Measurements from ENCODE around the gene TEKT4.
"Not testable (repeated sequence)": the region's sequence is repeated elsewhere in the genome, so short reads cannot be mapped to it uniquely, and the experiment has no call there.

The TEKT4 gene, protein sequence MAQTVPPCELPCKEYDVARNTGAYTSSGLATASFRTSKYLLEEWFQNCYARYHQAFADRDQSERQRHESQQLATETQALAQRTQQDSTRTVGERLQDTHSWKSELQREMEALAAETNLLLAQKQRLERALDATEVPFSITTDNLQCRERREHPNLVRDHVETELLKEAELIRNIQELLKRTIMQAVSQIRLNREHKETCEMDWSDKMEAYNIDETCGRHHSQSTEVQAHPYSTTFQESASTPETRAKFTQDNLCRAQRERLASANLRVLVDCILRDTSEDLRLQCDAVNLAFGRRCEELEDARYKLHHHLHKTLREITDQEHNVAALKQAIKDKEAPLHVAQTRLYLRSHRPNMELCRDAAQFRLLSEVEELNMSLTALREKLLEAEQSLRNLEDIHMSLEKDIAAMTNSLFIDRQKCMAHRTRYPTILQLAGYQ

DNA sequence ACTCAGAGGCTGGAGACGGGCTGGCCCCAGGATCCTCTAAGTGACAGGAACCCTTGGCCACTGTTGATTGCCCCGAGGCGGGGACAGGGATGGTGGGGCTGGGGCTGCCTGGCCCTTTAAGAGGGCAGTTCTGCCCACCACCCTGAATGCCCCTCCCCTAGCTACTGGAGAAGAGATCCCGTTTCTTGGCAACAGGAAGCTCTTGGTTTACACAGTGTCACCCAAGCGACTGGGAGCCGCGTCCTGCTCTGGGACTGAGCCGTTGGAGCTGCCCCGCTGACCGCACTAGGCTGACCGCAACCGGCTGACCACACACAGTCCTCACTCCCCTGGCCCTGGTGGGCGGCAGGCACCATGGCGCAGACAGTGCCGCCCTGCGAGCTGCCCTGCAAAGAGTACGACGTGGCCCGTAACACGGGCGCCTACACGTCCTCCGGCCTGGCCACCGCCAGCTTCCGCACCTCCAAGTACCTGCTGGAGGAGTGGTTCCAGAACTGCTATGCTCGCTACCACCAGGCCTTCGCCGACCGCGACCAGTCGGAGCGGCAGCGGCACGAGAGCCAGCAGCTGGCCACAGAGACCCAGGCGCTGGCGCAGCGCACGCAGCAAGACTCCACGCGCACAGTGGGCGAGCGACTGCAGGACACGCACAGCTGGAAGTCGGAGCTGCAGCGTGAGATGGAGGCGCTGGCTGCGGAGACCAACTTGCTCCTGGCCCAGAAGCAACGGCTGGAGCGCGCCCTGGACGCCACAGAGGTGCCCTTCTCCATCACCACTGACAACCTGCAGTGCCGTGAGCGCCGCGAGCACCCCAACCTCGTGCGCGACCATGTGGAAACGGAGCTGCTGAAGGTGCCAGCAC is at the start of gene TEKT4:
Gene TEKT4, plus strand, starts transcription at position 205 of the 862 bp plus-strand sequence. Its CDS starts 150 bp downstream, at position 355.
- Histone ChIP-seq H3K36me3 (ENCODE audit: control insufficient read depth, insufficient read depth, low read length) (no peaks in the 10 kb centered on the region), H3K27ac (ENCODE audit: low read depth, low read length) (no peak within 1 kb of the TSS), H3K9ac (ENCODE audit: low read length) (no peak within 1 kb of the TSS), H3K27me3 (ENCODE audit: control insufficient read depth, insufficient read depth, low read length) (peaks cover 67% of the 10 kb centered on the region), H3K4me3 (ENCODE audit: low read depth, low read length) (peak within 1 kb of the TSS; percentile 47), H3K4me1 (ENCODE audit: control insufficient read depth, insufficient read depth, low read length) (peaks cover 8% of the 10 kb centered on the region; the same call in 1 of the 2 replicates), H3K9me3 (ENCODE audit: control insufficient read depth, insufficient read depth, low read depth, low read length) (no peaks in the 10 kb centered on the region)

GRCh38 chr2:94839224-94839623 is 32.0 kb upstream of the TEKT4 start:
- not testable (repeated sequence) for H3K4me1 ChIP-seq (ENCODE audit: control insufficient read depth, insufficient read depth, low read length); H3K36me3 ChIP-seq (ENCODE audit: control insufficient read depth, insufficient read depth, low read length); H3K27ac ChIP-seq (ENCODE audit: low read depth, low read length); H3K9me3 ChIP-seq (ENCODE audit: control insufficient read depth, insufficient read depth, low read depth, low read length); H3K4me3 ChIP-seq (ENCODE audit: low read depth, low read length); H3K9ac ChIP-seq (ENCODE audit: low read length); H3K27me3 ChIP-seq (ENCODE audit: control insufficient read depth, insufficient read depth, low read length)

DNA sequence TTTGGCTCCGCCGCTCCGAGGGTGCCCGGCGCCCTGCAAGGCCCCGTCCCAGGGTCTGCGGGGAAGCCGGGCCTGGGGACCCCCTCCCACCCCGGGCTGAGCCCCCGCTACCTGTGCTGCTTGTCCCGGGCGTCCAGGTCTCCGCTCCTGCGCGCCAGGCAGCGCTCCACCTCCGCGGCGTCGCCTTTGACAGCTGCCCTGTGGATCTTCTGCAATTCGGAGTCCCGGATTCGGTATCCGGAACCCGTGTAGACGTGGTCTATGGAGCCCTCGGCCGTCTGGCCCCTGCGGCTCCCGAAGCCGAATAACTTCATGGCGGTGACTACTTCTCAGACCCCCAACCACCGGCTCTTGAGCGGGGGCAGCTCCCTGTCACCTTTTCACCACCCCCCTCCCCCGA is 14.4 kb upstream of the TEKT4 start:
- H3K9ac ChIP-seq (ENCODE audit: low read length); H3K9me3 ChIP-seq (ENCODE audit: control insufficient read depth, insufficient read depth, low read depth, low read length); H3K36me3 ChIP-seq (ENCODE audit: control insufficient read depth, insufficient read depth, low read length); H3K27ac ChIP-seq (ENCODE audit: low read depth, low read length); H3K4me1 ChIP-seq (ENCODE audit: control insufficient read depth, insufficient read depth, low read length): not testable (repeated sequence)
- Histone ChIP-seq H3K4me3 (ENCODE audit: low read depth, low read length) (peak overlapping the region; percentile 47), H3K27me3 (ENCODE audit: control insufficient read depth, insufficient read depth, low read length) (peaks cover 56% of the 10 kb centered on the region)

DNA sequence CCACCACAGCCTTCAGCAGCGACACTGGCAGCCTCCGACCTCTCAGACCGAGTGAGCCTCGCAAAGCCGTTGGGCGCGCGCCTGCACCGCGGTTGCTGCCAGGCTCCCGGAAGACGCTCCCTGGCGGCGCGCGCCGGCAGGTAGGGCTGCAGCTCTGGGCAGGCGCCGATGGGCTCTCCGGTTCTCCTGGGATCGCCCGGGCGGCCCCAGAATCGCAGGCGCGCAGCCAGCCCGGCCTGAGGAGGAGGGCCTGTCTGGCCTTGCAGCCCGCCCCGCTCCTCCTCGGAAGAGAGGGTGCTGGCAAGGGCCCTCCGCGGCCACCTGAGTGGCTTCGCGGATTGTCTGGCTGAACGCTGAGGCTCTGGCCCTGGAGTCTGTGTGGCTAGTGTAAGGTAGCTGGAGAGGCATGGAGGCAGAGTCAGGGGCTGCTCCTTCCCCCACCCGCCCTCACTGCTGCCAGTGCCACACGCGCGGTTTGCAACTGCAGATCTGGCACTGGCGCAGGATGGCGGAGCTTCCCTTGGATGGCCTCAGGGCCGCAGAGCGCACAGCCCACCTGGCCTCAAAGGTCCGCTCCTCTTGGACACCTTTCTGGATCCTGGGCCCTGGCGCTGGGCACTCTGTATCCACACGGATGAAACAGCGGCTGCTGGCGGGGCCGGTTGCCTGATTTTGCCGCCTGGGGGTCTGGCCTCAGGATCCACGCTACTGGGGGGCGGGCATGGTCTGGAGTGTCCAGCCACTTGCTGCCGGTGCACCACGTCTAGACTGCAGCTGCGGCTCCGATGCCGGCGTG is 13.7 kb upstream of the TEKT4 start:
- H3K4me3 ChIP-seq (ENCODE audit: low read depth, low read length): peak overlapping the region; percentile 47
- not testable (repeated sequence) for H3K27ac ChIP-seq (ENCODE audit: low read depth, low read length); H3K4me1 ChIP-seq (ENCODE audit: control insufficient read depth, insufficient read depth, low read length); H3K9ac ChIP-seq (ENCODE audit: low read length); H3K9me3 ChIP-seq (ENCODE audit: control insufficient read depth, insufficient read depth, low read depth, low read length); H3K36me3 ChIP-seq (ENCODE audit: control insufficient read depth, insufficient read depth, low read length)
- H3K27me3 ChIP-seq (ENCODE audit: control insufficient read depth, insufficient read depth, low read length): peaks cover 63% of the 10 kb centered on the region

DNA sequence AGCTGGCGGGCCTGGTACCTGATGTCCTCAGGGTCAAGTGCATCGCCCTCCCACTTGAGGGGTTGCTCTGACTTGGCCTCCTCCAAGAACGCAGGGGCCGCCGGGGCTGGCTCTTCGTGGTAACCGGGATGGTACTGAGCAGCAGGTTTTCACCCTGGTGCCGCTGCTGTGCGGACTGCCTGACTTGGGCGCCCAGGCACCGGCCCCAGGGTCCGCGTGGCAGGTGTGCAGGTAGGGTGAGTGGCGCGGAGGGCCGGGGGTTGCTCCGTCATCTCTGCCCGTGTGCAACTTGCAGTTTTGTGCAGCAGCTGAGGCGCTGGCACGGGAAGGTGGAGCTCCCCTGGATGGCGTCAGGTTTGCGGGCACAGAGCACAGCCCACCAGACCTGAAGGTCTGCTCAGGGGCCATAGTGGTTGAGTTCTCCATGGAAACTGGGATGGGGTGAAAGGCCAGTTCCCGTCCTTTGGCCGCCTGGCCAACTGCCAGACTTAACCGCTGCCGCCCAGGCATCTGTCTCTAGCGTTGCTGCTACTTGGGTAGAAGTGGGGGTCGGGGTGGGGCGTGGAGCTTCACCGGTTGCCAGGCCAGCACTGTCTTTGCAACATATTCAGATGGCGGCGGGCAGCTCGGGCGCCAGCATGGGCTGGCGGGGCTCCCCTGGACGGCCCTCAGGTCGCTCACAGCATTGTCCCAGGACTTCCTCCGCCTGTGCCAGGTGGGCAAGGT is 12.9 kb upstream of the TEKT4 start:
- not testable (repeated sequence) for H3K27ac ChIP-seq (ENCODE audit: low read depth, low read length); H3K9ac ChIP-seq (ENCODE audit: low read length); H3K36me3 ChIP-seq (ENCODE audit: control insufficient read depth, insufficient read depth, low read length); H3K4me1 ChIP-seq (ENCODE audit: control insufficient read depth, insufficient read depth, low read length); H3K9me3 ChIP-seq (ENCODE audit: control insufficient read depth, insufficient read depth, low read depth, low read length); H3K4me3 ChIP-seq (ENCODE audit: low read depth, low read length)
- H3K27me3 ChIP-seq (ENCODE audit: control insufficient read depth, insufficient read depth, low read length): peaks cover 71% of the 10 kb centered on the region

DNA sequence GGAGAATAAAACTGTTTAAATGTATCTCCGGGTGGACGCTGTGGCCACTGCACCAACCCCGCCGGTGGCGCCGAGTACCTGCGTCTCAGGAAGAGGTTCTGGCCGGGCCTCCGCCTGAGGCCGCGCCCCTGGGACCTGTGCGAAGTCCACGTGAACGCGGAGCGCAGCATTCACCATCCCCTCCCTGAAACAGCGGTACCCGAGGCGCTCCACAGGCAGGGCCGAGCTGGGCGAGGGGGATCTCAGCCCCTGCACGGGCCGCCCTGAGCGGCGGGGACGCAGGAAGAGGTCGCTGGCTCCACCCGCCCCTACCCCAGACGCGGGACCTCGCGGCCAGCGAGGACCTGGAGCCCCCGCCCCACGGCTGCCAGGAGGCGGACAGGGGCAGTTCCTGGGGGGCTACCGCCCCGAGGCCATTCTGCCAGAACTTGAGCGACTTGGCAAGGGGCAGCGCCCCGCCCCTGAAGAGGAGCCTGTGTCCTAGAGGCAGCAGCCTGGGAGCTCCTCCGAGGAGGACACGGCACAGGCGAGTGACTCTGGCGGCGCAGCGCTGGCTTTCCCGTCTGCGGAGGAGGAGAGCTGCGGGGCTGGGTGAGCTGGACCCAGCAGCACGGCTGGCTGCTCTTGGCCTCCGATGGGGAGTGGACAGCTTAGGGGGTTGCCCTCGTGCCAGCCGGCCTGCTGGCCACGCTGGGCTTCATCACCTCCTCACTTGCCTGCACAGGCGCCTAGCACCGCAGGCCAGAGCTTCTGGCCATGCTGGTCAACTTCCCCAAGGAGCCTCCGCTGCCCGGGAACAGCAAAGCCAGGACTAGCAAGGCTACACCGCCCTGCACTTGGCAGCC is 9.7 kb upstream of the TEKT4 start:
- peak overlapping the region; percentile 64 for H3K4me3 ChIP-seq (ENCODE audit: low read depth, low read length)
- H3K27me3 ChIP-seq (ENCODE audit: control insufficient read depth, insufficient read depth, low read length): peaks cover 93% of the 10 kb centered on the region
- no peaks in the 10 kb centered on the region for H3K36me3 ChIP-seq (ENCODE audit: control insufficient read depth, insufficient read depth, low read length)
- H3K9ac ChIP-seq (ENCODE audit: low read length): no peak overlapping the region
- H3K4me1 ChIP-seq (ENCODE audit: control insufficient read depth, insufficient read depth, low read length): peaks cover 2% of the 10 kb centered on the region; the same call in 1 of the 2 replicates
- H3K9me3 ChIP-seq (ENCODE audit: control insufficient read depth, insufficient read depth, low read depth, low read length): no peaks in the 10 kb centered on the region
- H3K27ac ChIP-seq (ENCODE audit: low read depth, low read length): no peak overlapping the region

GRCh38 chr2:94862903-94863302 is 8.3 kb upstream of the TEKT4 start:
- H3K27me3 ChIP-seq (ENCODE audit: control insufficient read depth, insufficient read depth, low read length): peaks cover 89% of the 10 kb centered on the region
- not testable (repeated sequence) for H3K9me3 ChIP-seq (ENCODE audit: control insufficient read depth, insufficient read depth, low read depth, low read length); H3K9ac ChIP-seq (ENCODE audit: low read length); H3K4me1 ChIP-seq (ENCODE audit: control insufficient read depth, insufficient read depth, low read length); H3K36me3 ChIP-seq (ENCODE audit: control insufficient read depth, insufficient read depth, low read length); H3K4me3 ChIP-seq (ENCODE audit: low read depth, low read length); H3K27ac ChIP-seq (ENCODE audit: low read depth, low read length)

GRCh38 chr2:94869131-94869530 is 2.1 kb upstream of the TEKT4 start:
- Histone ChIP-seq H3K9ac (ENCODE audit: low read length) (no peak overlapping the region), H3K9me3 (ENCODE audit: control insufficient read depth, insufficient read depth, low read depth, low read length) (no peaks in the 10 kb centered on the region), H3K36me3 (ENCODE audit: control insufficient read depth, insufficient read depth, low read length) (no peaks in the 10 kb centered on the region), H3K4me3 (ENCODE audit: low read depth, low read length) (no peak overlapping the region), H3K4me1 (ENCODE audit: control insufficient read depth, insufficient read depth, low read length) (peaks cover 8% of the 10 kb centered on the region; the same call in 1 of the 2 replicates), H3K27me3 (ENCODE audit: control insufficient read depth, insufficient read depth, low read length) (peaks cover 82% of the 10 kb centered on the region), H3K27ac (ENCODE audit: low read depth, low read length) (no peak overlapping the region)

- H3K27me3 ChIP-seq (ENCODE audit: control insufficient read depth, insufficient read depth, low read length): peaks cover 78% of the 10 kb centered on the region
- H3K9me3 ChIP-seq (ENCODE audit: control insufficient read depth, insufficient read depth, low read depth, low read length): no peaks in the 10 kb centered on the region
- peak overlapping the region; percentile 47; the same call in 1 of the 2 replicates for H3K4me3 ChIP-seq (ENCODE audit: low read depth, low read length)
- H3K27ac ChIP-seq (ENCODE audit: low read depth, low read length): no peak overlapping the region
- H3K9ac ChIP-seq (ENCODE audit: low read length): no peak overlapping the region
- no peaks in the 10 kb centered on the region for H3K36me3 ChIP-seq (ENCODE audit: control insufficient read depth, insufficient read depth, low read length)
- peaks cover 8% of the 10 kb centered on the region; the same call in 1 of the 2 replicates for H3K4me1 ChIP-seq (ENCODE audit: control insufficient read depth, insufficient read depth, low read length)
These were observed 1.4 kb upstream of the TEKT4 start for GRCh38 chr2:94869552-94870439.
